ENCODE measurements around the gene CALML5. TPM values are rescaled to one million over a fixed set of nuclear protein-coding genes. Genes with fewer than 3 reads are reported as not detected.

The CALML5 gene
- polyA plus RNA-seq, 1 of the 3 experiments (the other 2 are of a cell fraction), result not detected

DNA sequence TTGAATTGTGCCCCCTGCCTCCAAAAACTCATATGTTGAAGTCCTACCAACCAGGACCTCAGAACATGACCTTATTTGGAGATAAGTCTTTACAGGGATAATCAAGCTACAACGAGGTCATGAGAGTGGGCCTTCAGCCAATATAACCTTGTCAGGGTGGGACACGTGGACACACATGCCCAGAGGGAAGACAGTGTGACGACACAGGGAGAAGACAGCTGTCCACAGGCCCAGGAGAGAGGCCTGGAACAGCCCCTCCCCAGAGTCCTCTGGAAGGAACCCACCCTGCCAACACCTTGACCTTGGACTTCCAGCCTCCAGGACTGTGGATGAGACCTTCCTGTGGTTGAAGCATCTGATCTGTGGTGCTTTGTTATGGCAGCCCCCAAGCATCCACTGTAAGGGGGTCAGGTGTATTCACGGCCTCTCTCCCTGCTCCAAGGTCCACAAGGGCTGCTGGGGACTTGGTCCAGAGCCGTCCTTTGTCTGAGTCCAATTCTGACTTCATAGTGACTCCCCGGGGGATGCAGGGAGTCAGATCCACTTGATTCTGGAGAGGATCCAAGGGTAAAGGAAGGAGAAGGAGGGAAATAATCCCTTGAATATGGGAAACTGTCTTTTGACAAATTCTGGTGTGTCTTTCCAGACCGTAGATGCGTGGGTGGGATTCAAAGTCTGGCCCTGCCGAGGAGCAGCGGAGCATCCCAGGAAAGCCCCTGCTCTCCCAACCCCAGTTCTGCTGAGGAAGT lies 32.4 kb upstream of the CALML5 start:
- H4K20me1 ChIP-seq (ENCODE audit: insufficient read depth), result no peaks in the 10 kb centered on the region
- TF ChIP-seq TCF12 (IDR thresholded peaks at IDR 0.05) (no peak), RCOR1 (IDR thresholded peaks at IDR 0.05; ENCODE audit: low read length) (no peak), REST (IDR thresholded peaks at IDR 0.05; ENCODE audit: low read depth, low read length) (no peak), YY1 (IDR thresholded peaks at IDR 0.05; ENCODE audit: low read depth) (no peak)
- CTCF ChIA-PET, result no interaction called here
- H3K36me3 ChIP-seq (replicated peaks in 1 of 2; ENCODE audit: control insufficient read depth in 1 of 2, insufficient read depth in 2 of 2, low read length in 1 of 2), result no peaks in the 10 kb centered on the region
- H3K79me2 ChIP-seq (ENCODE audit: insufficient read depth), result no peaks in the 10 kb centered on the region
- no peaks in the 10 kb centered on the region for H3K4me1 ChIP-seq (ENCODE audit: control insufficient read depth in 1 of 2, insufficient read depth in 2 of 2, low read depth in 1 of 2, low read length in 1 of 2)
- H2AFZ ChIP-seq (ENCODE audit: low read depth), result no peak overlapping the region
- no peaks in the 10 kb centered on the region for H3K27me3 ChIP-seq (ENCODE audit: insufficient read depth)
- no peak for DNase-seq
- H3K4me3 ChIP-seq (ENCODE audit: low read depth in 2 of 2, low read length in 1 of 2), result no peak overlapping the region
- WGBS (ENCODE audit: low lambda C conversion rate), result 69% methylated on average over 10 of the region's 10 CpGs
- no peak overlapping the region for H3K27ac ChIP-seq (ENCODE audit: low read depth in 2 of 2, low read length in 1 of 2)
- H3K9me2 ChIP-seq, result no peaks in the 10 kb centered on the region
- POLR2A ChIA-PET, result no interaction called here
- no peak overlapping the region for H3K9ac ChIP-seq
- H3K9me3 ChIP-seq, result no peaks in the 10 kb centered on the region
- no peak overlapping the region for H3K4me2 ChIP-seq
- no peaks in the 10 kb centered on the region for H3F3A ChIP-seq (replicated peaks; ENCODE audit: insufficient read depth)

- 78% methylated on average over 16 of the region's 16 CpGs for WGBS (ENCODE audit: low lambda C conversion rate)
- Histone ChIP-seq H3K36me3 (replicated peaks in 1 of 2; ENCODE audit: control insufficient read depth in 1 of 2, insufficient read depth in 2 of 2, low read length in 1 of 2) (no peaks in the 10 kb centered on the region), H3K4me2 (no peak overlapping the region), H4K20me1 (ENCODE audit: insufficient read depth) (no peaks in the 10 kb centered on the region), H2AFZ (ENCODE audit: low read depth) (no peak overlapping the region), H3K79me2 (ENCODE audit: insufficient read depth) (no peaks in the 10 kb centered on the region), H3K27ac (ENCODE audit: low read depth in 2 of 2, low read length in 1 of 2) (no peak overlapping the region), H3F3A (replicated peaks; ENCODE audit: insufficient read depth) (no peaks in the 10 kb centered on the region), H3K9me2 (no peaks in the 10 kb centered on the region), H3K27me3 (ENCODE audit: insufficient read depth) (no peaks in the 10 kb centered on the region), H3K4me1 (ENCODE audit: control insufficient read depth in 1 of 2, insufficient read depth in 2 of 2, low read depth in 1 of 2, low read length in 1 of 2) (no peaks in the 10 kb centered on the region), H3K9me3 (no peaks in the 10 kb centered on the region), H3K9ac (no peak overlapping the region), H3K4me3 (ENCODE audit: low read depth in 2 of 2, low read length in 1 of 2) (no peak overlapping the region)
- CTCF ChIA-PET, result interaction anchor here (1.2 kb wide), 1 partner anchor 89 kb away, joined by 4 read pairs; no protein-coding TSS in a partner anchor
- TF ChIP-seq REST (IDR thresholded peaks at IDR 0.05; ENCODE audit: low read depth, low read length) (no peak), NRF1 (IDR thresholded peaks at IDR 0.05; ENCODE audit: low read depth, low read length) (no peak), FOXM1 (IDR thresholded peaks at IDR 0.05; ENCODE audit: low read depth) (no peak), TCF12 (IDR thresholded peaks at IDR 0.05) (no peak), MAX (IDR thresholded peaks at IDR 0.05; ENCODE audit: low read depth) (no peak)
- TF ChIP-seq, protein P1, sequence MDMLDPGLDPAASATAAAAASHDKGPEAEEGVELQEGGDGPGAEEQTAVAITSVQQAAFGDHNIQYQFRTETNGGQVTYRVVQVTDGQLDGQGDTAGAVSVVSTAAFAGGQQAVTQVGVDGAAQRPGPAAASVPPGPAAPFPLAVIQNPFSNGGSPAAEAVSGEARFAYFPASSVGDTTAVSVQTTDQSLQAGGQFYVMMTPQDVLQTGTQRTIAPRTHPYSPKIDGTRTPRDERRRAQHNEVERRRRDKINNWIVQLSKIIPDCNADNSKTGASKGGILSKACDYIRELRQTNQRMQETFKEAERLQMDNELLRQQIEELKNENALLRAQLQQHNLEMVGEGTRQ (IDR thresholded peaks at IDR 0.05; ENCODE audit: borderline replicate concordance, low read depth, low read length), result no peak
- POLR2A ChIA-PET, result no interaction called here
- no peak for DNase-seq
These were observed 31.6 kb upstream of the CALML5 start for GRCh38 chr10:5530846-5531557.

Measured in SK-N-SH (cell line).